HCT116 (cell line): ENCODE data around the gene ZNF451. TPM values are rescaled to one million over a fixed set of nuclear protein-coding genes. Genes with fewer than 3 reads are reported as not detected.

Experiments
- ATAC-seq: fragments of 200-7000 bp; cut with Tn5 transposase; 2 replicates; pipeline ENCODE4 v1.9.1; 2020; ENCODE audit warnings: mild to moderate bottlenecking, moderate library complexity
- BruUV-seq: library from RNA; stranded (reverse); fragments of 400-500 nt; replicated peaks from 2 replicates; lab custom pipeline; 2021; lab: Mats Ljungman, UMichigan
- CTCF ChIA-PET: fragments of 300-600 bp; sonication (Branson Sonifier 250); formaldehyde crosslinking; loops from one replicate; lab custom pipeline; 2021; ENCODE audit warnings: antibody characterized with exemption; lab: Charles Lee
- POLR2A ChIA-PET: fragments of 300-600, 350-600 bp; sonication (Branson Sonifier 250); formaldehyde crosslinking; loops from one replicate; lab custom pipeline; 2021; ENCODE audit warnings: antibody characterized with exemption; lab: Charles Lee
- RAD21 ChIA-PET, 2 experiments: fragments of 300-600 bp; sonication (Branson Sonifier 250); formaldehyde crosslinking; loops; one replicate each; lab custom pipeline; 2023; ENCODE audit warnings: low total read pairs in 2 of 2; ENCODE audit not compliant: uncharacterized antibody in 2 of 2, unreplicated experiment in 2 of 2, low non-redundant PET in 1 of 2; lab: Charles Lee
- DNase-seq: peaks from one replicate; pipeline ENCODE4 v3.0.0-alpha.2; 2010; ENCODE audit warnings: low read depth, low spot score
- H2AFZ ChIP-seq: fragments of 200-600 bp; shearing (Covaris generic), sonication (generic); 2 replicates; pipeline ENCODE4 v1.6.1; 2017; ENCODE audit warnings: low read depth, mixed run types, mixed read lengths, antibody characterized with exemption, low read length; ENCODE audit not compliant: poor library complexity, severe bottlenecking
- H3K27ac ChIP-seq: 2 replicates; pipeline ENCODE4 v1.5.1; 2012; ENCODE audit warnings: low read depth, low read length
- H3K27me3 ChIP-seq: fragments of 200-600 bp; sonication (generic); 2 replicates; pipeline ENCODE4 v1.6.1; 2016; ENCODE audit warnings: mixed run types, low read length, mixed read lengths; ENCODE audit not compliant: insufficient read depth
- H3K36me3 ChIP-seq, 2 experiments: fragments of 200-500 bp in 1 of 2; fragments of 200-600 bp in 1 of 2; sonication (Bioruptor generic) in 1 of 2; sonication (generic) in 1 of 2; 2 replicates each; pipeline versions ENCODE4 v1.5.1 to v1.6.1; 2014 to 2016; ENCODE audit warnings: low read length in 2 of 2, inconsistent platforms in 1 of 2, mixed read lengths in 1 of 2, mixed run types in 1 of 2; ENCODE audit not compliant: insufficient read depth in 2 of 2, control insufficient read depth in 1 of 2
- H3K4me1 ChIP-seq, 2 experiments: fragments of 200-600 bp in 1 of 2; sonication (generic) in 1 of 2; 2 replicates each; pipeline versions ENCODE4 v1.5.1 to v1.6.1; 2012 to 2017; ENCODE audit warnings: low read length in 2 of 2, inconsistent platforms in 1 of 2, mild to moderate bottlenecking in 1 of 2, mixed read lengths in 1 of 2, mixed run types in 1 of 2, moderate library complexity in 1 of 2; ENCODE audit not compliant: insufficient read depth in 2 of 2, control insufficient read depth in 1 of 2
- H3K4me2 ChIP-seq: fragments of 200-600 bp; sonication (generic); 2 replicates; pipeline ENCODE4 v1.6.1; 2017; ENCODE audit warnings: mixed run types, low read length, mixed read lengths
- H3K4me3 ChIP-seq, 2 experiments: fragments of 200-600 bp in 1 of 2; sonication (generic) in 1 of 2; replicated peaks in 1 of 2; 2 replicates each; pipeline ENCODE4 v1.5.1; 2011 to 2016; ENCODE audit warnings: low read length in 2 of 2, control low read depth in 1 of 2, low read depth in 1 of 2, mild to moderate bottlenecking in 1 of 2, mixed read lengths in 1 of 2, mixed run types in 1 of 2
- H3K79me2 ChIP-seq: fragments of 200-600 bp; sonication (generic); 2 replicates; pipeline ENCODE4 v1.6.1; 2017; ENCODE audit warnings: mild to moderate bottlenecking, mixed run types, low read length, moderate library complexity, mixed read lengths; ENCODE audit not compliant: insufficient read depth
- H3K9ac ChIP-seq: fragments of 200-600 bp; sonication (generic); 2 replicates; pipeline ENCODE4 v1.6.1; 2016; ENCODE audit warnings: low read length, mixed read lengths
- H3K9me2 ChIP-seq: fragments of 200-600 bp; sonication (generic), shearing (Covaris generic); 2 replicates; pipeline ENCODE4 v1.6.1; 2017; ENCODE audit warnings: mixed run types, mild to moderate bottlenecking, moderate library complexity; ENCODE audit not compliant: insufficient read depth
- H3K9me3 ChIP-seq, 2 experiments: fragments of 200-500 bp in 1 of 2; fragments of 200-600 bp in 1 of 2; sonication (Bioruptor generic) in 1 of 2; sonication (generic) in 1 of 2; 2 replicates each; pipeline ENCODE4 v1.6.1; 2014 to 2017; ENCODE audit warnings: low read length in 2 of 2, mixed read lengths in 2 of 2, inconsistent platforms in 1 of 2, low read depth in 1 of 2, mild to moderate bottlenecking in 1 of 2, mixed run types in 1 of 2, moderate library complexity in 1 of 2; ENCODE audit not compliant: control insufficient read depth in 1 of 2, insufficient read depth in 1 of 2
- H4K20me1 ChIP-seq: fragments of 200-600 bp; sonication (generic), shearing (Covaris generic); 2 replicates; pipeline ENCODE4 v1.6.1; 2017; ENCODE audit warnings: mixed run types, mild to moderate bottlenecking, moderate library complexity; ENCODE audit not compliant: insufficient read depth
- CBX3 ChIP-seq: IDR thresholded peaks from 2 replicates; pipeline ENCODE4 v1.6.1; 2012; ENCODE audit warnings: low read depth
- CEBPB ChIP-seq: IDR thresholded peaks from 2 replicates; pipeline ENCODE4 v1.6.1; 2012; ENCODE audit warnings: low read depth
- ELF1 ChIP-seq: IDR thresholded peaks from 2 replicates; pipeline ENCODE4 v1.6.1; 2012; ENCODE audit warnings: low read depth, borderline replicate concordance
- JUND ChIP-seq: IDR thresholded peaks from 2 replicates; pipeline ENCODE4 v1.6.1; 2012
- POLR2A ChIP-seq: IDR thresholded peaks from 2 replicates; pipeline ENCODE4 v1.7.0; 2011; ENCODE audit warnings: borderline replicate concordance; ENCODE audit not compliant: insufficient read depth, insufficient read length; ENCODE audit errors: extremely low read depth
- SIN3A ChIP-seq: IDR thresholded peaks from 2 replicates; pipeline ENCODE4 v1.6.1; 2012; ENCODE audit warnings: low read depth
- SP1 ChIP-seq: IDR thresholded peaks from 2 replicates; pipeline ENCODE4 v1.6.1; 2012; ENCODE audit warnings: low read depth
- SRF ChIP-seq: IDR thresholded peaks from 2 replicates; pipeline ENCODE4 v1.6.1; 2012; ENCODE audit warnings: low read depth
- ZFX ChIP-seq: fragments of 450-650 bp; IDR thresholded peaks from 2 replicates; pipeline ENCODE4 v1.6.1; 2017
- ZNF274 ChIP-seq: fragments of 200-500 bp; sonication (Bioruptor generic); IDR thresholded peaks from 2 replicates; pipeline ENCODE4 v1.6.1; 2014; ENCODE audit warnings: mild to moderate bottlenecking, low read depth, low read length, inconsistent platforms
- intact Hi-C: fragments of 100-400 bp; cut with micrococcal nuclease; formaldehyde crosslinking; loops from 2 replicates; pipeline ENCODE4 v1.10.0; 2022
- total RNA-seq: library from RNA; stranded (reverse); gene quantifications from one replicate; pipeline ENCODE4 v1.2.1, GENCODE V29; 2021; ENCODE audit not compliant: unreplicated experiment
- TF ChIP-seq, protein P1 (sequence below): IDR thresholded peaks from 2 replicates; pipeline ENCODE4 v1.6.1; 2011; ENCODE audit warnings: mild to moderate bottlenecking, low read length, moderate library complexity; ENCODE audit not compliant: insufficient replicate concordance; ENCODE audit errors: extremely low read depth
- TF ChIP-seq, protein P2 (sequence below): IDR thresholded peaks from 2 replicates; pipeline ENCODE4 v1.6.1; 2012; ENCODE audit warnings: low read depth
- TF ChIP-seq, protein P3 (sequence below), 3 experiments: fragments of 200-600 bp in 1 of 3; sonication (generic) in 1 of 3; IDR thresholded peaks in 2 of 3; conservative IDR thresholded peaks in 1 of 3; 2 replicates each; pipeline ENCODE4 v1.5.1; 2012 to 2017; ENCODE audit warnings: low read depth in 2 of 3, low read length in 2 of 3, antibody characterized with exemption in 1 of 3, borderline replicate concordance in 1 of 3, control low read depth in 1 of 3, mild to moderate bottlenecking in 1 of 3, mixed read lengths in 1 of 3, mixed run types in 1 of 3, moderate library complexity in 1 of 3; ENCODE audit not compliant: insufficient read depth in 1 of 3

The ZNF451 gene
- total RNA-seq, 1 experiment from 2014 or later, result 49.1 TPM

DNA sequence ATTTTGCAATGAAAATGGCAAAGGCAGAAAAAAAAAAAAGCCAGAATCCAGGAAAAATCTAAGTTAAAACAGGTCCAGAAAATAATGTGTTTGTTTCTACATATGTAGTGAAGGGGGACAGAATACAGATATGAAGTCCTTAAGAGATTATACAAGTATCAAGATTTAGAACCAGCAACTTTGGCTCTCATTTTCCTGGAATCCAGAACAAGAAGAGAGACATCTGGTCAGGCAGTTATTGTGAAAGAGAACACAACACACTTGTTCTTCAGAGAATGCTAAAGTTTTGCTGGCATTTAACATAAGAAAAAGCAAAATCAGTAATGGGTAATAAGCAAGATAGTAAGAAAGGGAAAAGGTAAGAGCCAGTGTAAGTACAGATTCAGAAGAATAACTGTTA, 103.2 kb downstream of the ZNF451 start:
- Histone ChIP-seq H3K27ac (no peak overlapping the region), H4K20me1 (0 out of 2 replicates have a peak, but pooled peaks cover 5% of the 10 kb centered on the region), H2AFZ (no peak overlapping the region), H3K9me3 (no peaks in the 10 kb centered on the region), H3K4me3 (no peak overlapping the region), H3K4me2 (no peak overlapping the region), H3K9ac (no peak overlapping the region), H3K79me2 (no peaks in the 10 kb centered on the region; the same call in 1 of the 2 replicates), H3K36me3 (peaks cover 2 to 3% of the 10 kb centered on the region in 2 experiments), H3K9me2 (no peaks in the 10 kb centered on the region), H3K27me3 (no peaks in the 10 kb centered on the region), H3K4me1 (no peaks in the 10 kb centered on the region)
- no TSS peak for BruUV-seq
- no peak for ATAC-seq
- ChIA-PET POLR2A (no interaction called here), RAD21 (no interaction called here), CTCF (no interaction called here)
- DNase-seq, result no peak
- intact Hi-C loops, result no loop called here
- TF ChIP-seq, protein P1, sequence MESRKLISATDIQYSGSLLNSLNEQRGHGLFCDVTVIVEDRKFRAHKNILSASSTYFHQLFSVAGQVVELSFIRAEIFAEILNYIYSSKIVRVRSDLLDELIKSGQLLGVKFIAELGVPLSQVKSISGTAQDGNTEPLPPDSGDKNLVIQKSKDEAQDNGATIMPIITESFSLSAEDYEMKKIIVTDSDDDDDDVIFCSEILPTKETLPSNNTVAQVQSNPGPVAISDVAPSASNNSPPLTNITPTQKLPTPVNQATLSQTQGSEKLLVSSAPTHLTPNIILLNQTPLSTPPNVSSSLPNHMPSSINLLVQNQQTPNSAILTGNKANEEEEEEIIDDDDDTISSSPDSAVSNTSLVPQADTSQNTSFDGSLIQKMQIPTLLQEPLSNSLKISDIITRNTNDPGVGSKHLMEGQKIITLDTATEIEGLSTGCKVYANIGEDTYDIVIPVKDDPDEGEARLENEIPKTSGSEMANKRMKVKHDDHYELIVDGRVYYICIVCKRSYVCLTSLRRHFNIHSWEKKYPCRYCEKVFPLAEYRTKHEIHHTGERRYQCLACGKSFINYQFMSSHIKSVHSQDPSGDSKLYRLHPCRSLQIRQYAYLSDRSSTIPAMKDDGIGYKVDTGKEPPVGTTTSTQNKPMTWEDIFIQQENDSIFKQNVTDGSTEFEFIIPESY, result no peak
- TF ChIP-seq SRF (no peak), CBX3 (no peak), ZFX (no peak), ELF1 (no peak)

DNA sequence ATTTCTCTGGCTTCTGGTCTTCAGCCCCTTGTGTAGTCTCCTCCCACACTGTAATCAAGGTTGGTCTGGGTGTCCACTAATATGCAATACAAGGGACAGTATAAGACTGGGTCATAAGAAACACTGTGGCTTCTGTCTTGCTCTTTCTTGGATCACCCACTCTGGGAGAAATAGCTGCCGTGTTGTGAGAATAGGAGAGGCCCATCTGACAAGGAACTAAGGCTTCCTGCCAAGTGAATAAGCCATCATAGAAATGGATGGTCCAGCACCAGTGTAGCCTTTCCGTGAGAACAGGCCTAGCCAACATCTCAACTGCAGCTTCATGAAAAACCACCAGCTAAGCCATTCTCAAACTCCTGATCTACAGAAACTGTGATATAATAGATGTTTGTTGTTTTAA, 105.5 kb downstream of the ZNF451 start:
- 0 out of 2 replicates have a peak, but pooled peaks cover 5% of the 10 kb centered on the region for H4K20me1 ChIP-seq
- DNase-seq (no peak), ATAC-seq (no peak)
- H3K36me3 ChIP-seq, result peaks cover 0 to 2% of the 10 kb centered on the region in 2 experiments; a peak in 2 of 4 replicates
- H3K4me1 ChIP-seq, result peaks cover 0 to 4% of the 10 kb centered on the region in 2 experiments; a peak in 2 of 4 replicates
- ChIA-PET POLR2A (no interaction called here), RAD21 (no interaction called here), CTCF (no interaction called here)
- no peaks in the 10 kb centered on the region for H3K9me2 ChIP-seq
- no peak overlapping the region for H3K4me2 ChIP-seq
- no peaks in the 10 kb centered on the region; the same call in 1 of the 2 replicates for H3K79me2 ChIP-seq
- intact Hi-C loops, result no loop called here
- H3K4me3 ChIP-seq, result no peak overlapping the region
- H3K9me3 ChIP-seq, result no peaks in the 10 kb centered on the region
- H3K27me3 ChIP-seq, result no peaks in the 10 kb centered on the region
- BruUV-seq, result no TSS peak
- no peak overlapping the region for H2AFZ ChIP-seq
- no peak overlapping the region for H3K27ac ChIP-seq
- no peak overlapping the region for H3K9ac ChIP-seq
- TF ChIP-seq, protein P2, sequence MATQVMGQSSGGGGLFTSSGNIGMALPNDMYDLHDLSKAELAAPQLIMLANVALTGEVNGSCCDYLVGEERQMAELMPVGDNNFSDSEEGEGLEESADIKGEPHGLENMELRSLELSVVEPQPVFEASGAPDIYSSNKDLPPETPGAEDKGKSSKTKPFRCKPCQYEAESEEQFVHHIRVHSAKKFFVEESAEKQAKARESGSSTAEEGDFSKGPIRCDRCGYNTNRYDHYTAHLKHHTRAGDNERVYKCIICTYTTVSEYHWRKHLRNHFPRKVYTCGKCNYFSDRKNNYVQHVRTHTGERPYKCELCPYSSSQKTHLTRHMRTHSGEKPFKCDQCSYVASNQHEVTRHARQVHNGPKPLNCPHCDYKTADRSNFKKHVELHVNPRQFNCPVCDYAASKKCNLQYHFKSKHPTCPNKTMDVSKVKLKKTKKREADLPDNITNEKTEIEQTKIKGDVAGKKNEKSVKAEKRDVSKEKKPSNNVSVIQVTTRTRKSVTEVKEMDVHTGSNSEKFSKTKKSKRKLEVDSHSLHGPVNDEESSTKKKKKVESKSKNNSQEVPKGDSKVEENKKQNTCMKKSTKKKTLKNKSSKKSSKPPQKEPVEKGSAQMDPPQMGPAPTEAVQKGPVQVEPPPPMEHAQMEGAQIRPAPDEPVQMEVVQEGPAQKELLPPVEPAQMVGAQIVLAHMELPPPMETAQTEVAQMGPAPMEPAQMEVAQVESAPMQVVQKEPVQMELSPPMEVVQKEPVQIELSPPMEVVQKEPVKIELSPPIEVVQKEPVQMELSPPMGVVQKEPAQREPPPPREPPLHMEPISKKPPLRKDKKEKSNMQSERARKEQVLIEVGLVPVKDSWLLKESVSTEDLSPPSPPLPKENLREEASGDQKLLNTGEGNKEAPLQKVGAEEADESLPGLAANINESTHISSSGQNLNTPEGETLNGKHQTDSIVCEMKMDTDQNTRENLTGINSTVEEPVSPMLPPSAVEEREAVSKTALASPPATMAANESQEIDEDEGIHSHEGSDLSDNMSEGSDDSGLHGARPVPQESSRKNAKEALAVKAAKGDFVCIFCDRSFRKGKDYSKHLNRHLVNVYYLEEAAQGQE, result no peak
- TF ChIP-seq SP1 (no peak), POLR2A (no peak), SRF (no peak), SIN3A (no peak), ZNF274 (no peak), JUND (no peak), CEBPB (no peak)
- TF ChIP-seq, protein P3, sequence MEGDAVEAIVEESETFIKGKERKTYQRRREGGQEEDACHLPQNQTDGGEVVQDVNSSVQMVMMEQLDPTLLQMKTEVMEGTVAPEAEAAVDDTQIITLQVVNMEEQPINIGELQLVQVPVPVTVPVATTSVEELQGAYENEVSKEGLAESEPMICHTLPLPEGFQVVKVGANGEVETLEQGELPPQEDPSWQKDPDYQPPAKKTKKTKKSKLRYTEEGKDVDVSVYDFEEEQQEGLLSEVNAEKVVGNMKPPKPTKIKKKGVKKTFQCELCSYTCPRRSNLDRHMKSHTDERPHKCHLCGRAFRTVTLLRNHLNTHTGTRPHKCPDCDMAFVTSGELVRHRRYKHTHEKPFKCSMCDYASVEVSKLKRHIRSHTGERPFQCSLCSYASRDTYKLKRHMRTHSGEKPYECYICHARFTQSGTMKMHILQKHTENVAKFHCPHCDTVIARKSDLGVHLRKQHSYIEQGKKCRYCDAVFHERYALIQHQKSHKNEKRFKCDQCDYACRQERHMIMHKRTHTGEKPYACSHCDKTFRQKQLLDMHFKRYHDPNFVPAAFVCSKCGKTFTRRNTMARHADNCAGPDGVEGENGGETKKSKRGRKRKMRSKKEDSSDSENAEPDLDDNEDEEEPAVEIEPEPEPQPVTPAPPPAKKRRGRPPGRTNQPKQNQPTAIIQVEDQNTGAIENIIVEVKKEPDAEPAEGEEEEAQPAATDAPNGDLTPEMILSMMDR (IDR thresholded peaks at IDR 0.05 in 2 of 3, conservative IDR thresholded peaks at IDR 0.05 in 1 of 3; ENCODE audit: borderline replicate concordance in 1 of 3, insufficient read depth in 1 of 3, low read depth in 2 of 3, low read length in 2 of 3), result no peak
